Natural killer cell treated with Interleukin-12 subunit alpha and Interleukin-12 subunit beta and Interleukin-15 and Interleukin-18, amount 100 ng/mL, for 72 hours (primary cell): ENCODE results near the gene PRKCA. TPM values are rescaled to one million over a fixed set of nuclear protein-coding genes. Genes with fewer than 3 reads are reported as not detected.

ENCODE experiments used
- ATAC-seq, 2 donors: fragments of 150-1000 bp; cut with Tn5 transposase in 1 of 2; sonication (Bioruptor Pico), chemical (Tn5 transposase) in 1 of 2; 2 replicates each; pipeline ENCODE4 v1.10.0; 2021
- DNase-seq: peaks from one replicate; pipeline ENCODE4 v3.0.0; 2022; ENCODE audit warnings: low spot score
- H3K27ac Mint-ChIP-seq, 2 donors: 1 replicate in 1 of 2; 2 replicates in 1 of 2; pipeline ENCODE4 v1.8.0; 2022; ENCODE audit warnings: mixed read lengths in 2 of 2, mild to moderate bottlenecking in 1 of 2, moderate library complexity in 1 of 2
- H3K27me3 Mint-ChIP-seq, 2 donors: 1 replicate in 1 of 2; 2 replicates in 1 of 2; pipeline ENCODE4 v1.8.0; 2022; ENCODE audit warnings: mixed read lengths in 2 of 2
- H3K36me3 Mint-ChIP-seq: one replicate; pipeline ENCODE4 v1.8.0; 2022; ENCODE audit warnings: mixed read lengths
- H3K4me1 Mint-ChIP-seq, 2 donors: 1 replicate in 1 of 2; 2 replicates in 1 of 2; pipeline ENCODE4 v1.8.0; 2022; ENCODE audit warnings: low read depth in 2 of 2, mixed read lengths in 2 of 2, mild to moderate bottlenecking in 1 of 2
- H3K4me3 Mint-ChIP-seq: one replicate; pipeline ENCODE4 v1.8.0; 2022; ENCODE audit warnings: mixed read lengths
- H3K9me3 Mint-ChIP-seq: 2 replicates; pipeline ENCODE4 v1.8.0; 2022; ENCODE audit warnings: mixed read lengths
- total RNA-seq, 2 donors: library from RNA; stranded (reverse); gene quantifications; one replicate each; pipeline ENCODE4 v1.2.3, GENCODE V29; 2022

Gene PRKCA
- total RNA-seq, 2 donors from 2014 or later = 31.1 to 41.1 TPM

DNA sequence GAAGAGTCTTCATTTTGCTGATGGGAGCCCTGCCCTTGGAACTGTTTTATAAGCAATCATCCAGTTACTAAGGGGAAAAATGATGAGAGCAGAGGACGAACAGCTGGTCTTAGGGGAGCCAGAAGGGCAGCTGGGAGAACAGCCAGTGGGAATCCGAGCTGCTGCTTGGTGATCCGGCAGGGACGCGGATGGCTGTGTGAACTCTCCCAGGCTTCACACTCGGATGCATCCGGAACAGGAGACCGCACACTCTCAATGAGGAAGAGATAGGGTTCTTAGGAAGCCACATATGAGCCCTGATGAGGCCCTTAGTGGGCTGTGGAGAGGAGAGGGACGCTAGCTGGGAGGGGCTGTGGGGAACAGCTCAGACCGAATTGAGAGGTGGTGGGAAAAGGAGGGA, 527.5 kb downstream of the PRKCA start:
- H3K9me3 Mint-ChIP-seq = no peaks in the 10 kb centered on the region
- no peak for DNase-seq
- H3K4me3 Mint-ChIP-seq = no peak overlapping the region
- H3K36me3 Mint-ChIP-seq = no peaks in the 10 kb centered on the region
- no peaks in the 10 kb centered on the region for H3K4me1 Mint-ChIP-seq
- no peak for ATAC-seq
- no peak overlapping the region for H3K27ac Mint-ChIP-seq
- H3K27me3 Mint-ChIP-seq = peaks cover 40 to 67% of the 10 kb centered on the region in 2 donors

DNA sequence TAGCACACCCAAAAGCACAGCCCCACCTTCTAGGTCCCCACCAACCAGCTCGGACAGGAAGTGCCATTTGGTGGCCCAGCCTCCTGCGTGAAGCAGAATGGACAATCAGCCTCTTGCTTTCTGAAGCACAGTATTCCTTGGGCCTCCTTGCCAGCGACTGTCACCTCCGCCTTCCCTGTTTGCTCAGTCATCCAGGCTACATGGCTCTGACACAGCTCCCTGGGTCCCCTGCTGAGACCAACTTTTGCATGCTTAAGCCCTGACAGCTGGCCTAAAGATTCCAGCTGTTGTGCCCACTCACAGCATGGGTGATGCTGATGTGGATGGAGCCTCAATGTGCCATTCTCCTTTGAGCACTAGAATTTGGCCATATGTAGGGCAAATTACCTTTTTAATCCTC, 528.0 kb downstream of the PRKCA start:
- Mint-ChIP-seq H3K27ac (no peak overlapping the region), H3K4me1 (no peaks in the 10 kb centered on the region), H3K36me3 (no peaks in the 10 kb centered on the region)

DNA sequence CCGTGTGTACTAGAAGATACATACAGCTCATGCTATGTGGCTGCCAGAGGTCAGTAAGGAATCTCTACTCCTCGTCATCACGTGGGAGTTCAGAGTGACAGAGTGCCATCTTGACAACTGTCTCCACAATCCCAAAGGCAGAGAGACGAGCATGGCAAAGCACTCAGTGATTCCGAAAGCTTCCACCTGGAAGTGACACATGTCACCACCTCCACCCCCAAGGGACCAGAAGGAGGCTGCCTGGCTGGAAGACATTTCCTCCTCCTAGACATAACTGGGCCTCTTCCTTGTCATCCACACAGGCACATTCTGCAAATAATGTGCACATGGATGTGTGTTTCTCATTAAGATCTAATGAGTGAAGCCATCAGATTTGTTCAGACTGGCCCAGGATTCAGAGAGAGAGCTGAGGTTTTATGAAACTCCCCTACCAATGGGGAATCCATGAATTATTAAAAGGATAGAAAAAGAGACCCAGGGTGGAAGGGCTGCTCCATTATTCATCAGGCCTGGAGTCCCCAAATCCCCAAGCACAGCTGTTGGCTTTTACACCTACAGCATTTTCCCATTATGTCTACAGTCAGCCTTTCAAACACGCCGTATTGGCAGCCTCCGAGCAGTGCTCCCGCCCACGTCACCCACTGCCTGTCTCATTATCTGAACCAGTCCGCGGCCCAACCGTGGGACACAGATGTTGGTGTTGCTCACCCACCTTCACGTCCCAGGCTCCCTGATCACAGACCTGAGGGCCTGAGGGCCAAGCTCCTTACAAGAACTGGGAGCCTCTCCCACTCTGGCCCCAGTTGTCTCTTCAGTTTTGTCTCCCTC, 529.2 kb downstream of the PRKCA start:
- Mint-ChIP-seq H3K9me3 (no peaks in the 10 kb centered on the region), H3K27me3 (peaks cover 40 to 60% of the 10 kb centered on the region in 2 donors)

More for the DNA sequence above, 528.0 kb downstream of the PRKCA start:
- Mint-ChIP-seq H3K27me3 (peaks cover 40 to 65% of the 10 kb centered on the region in 2 donors), H3K4me3 (no peak overlapping the region), H3K9me3 (no peaks in the 10 kb centered on the region)
- no peak for ATAC-seq
- DNase-seq = no peak

DNA sequence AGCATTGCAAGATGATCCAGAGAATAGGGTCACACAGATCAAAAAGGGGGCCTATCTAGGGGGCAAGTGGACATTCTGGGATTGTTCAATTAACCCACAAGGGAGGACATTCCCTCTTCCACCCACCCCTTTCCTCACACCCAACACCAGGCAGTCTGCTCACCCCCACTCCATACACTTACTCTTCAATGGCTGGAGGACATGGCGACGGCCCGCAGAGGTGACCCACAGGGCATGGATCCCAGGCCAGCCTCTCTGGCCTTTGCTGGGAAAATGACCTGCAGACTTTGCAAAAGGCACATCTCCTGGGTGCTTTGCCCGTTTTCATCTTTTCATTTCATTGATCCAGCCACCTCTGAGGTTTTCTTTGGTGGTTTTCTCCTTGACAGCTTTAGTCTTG, 530.8 kb downstream of the PRKCA start:
- H3K9me3 Mint-ChIP-seq = no peaks in the 10 kb centered on the region
- peaks cover 37 to 58% of the 10 kb centered on the region in 2 donors for H3K27me3 Mint-ChIP-seq
- no peaks in the 10 kb centered on the region for H3K36me3 Mint-ChIP-seq
- no peak for DNase-seq
- H3K4me3 Mint-ChIP-seq = no peak overlapping the region
- H3K4me1 Mint-ChIP-seq = no peaks in the 10 kb centered on the region
- H3K27ac Mint-ChIP-seq = no peak overlapping the region
- no peak for ATAC-seq

More for the DNA sequence above, 529.2 kb downstream of the PRKCA start:
- ATAC-seq = no peak
- Mint-ChIP-seq H3K27ac (no peak overlapping the region), H3K4me1 (no peaks in the 10 kb centered on the region), H3K36me3 (no peaks in the 10 kb centered on the region), H3K4me3 (no peak overlapping the region)
- DNase-seq = no peak

DNA sequence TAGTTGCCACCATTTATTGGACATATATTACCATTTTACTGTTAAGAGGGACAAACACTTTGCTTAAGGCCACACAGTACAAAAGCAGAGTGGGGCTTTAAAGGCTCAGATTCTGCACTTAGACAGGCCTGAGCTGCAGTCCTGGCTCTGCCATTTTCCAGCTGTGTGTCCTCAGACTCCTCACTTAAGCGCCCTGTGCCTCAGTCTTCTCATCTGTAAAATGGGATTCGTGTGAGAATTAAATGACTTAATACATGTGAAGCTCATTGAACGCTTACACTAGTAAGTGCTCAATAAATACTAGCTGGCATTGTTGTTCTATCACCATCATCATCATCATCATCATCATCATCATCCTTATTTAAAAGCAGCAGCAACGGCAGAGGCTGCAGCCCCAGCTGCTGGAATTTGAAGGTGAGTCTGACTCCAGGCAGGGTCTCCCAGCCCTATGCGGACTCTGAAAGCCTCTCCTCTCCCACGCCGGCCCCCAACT, 532.1 kb downstream of the PRKCA start:
- Mint-ChIP-seq H3K4me3 (no peak overlapping the region), H3K4me1 (no peaks in the 10 kb centered on the region), H3K27ac (no peak overlapping the region), H3K9me3 (no peaks in the 10 kb centered on the region), H3K27me3 (peaks cover 37 to 55% of the 10 kb centered on the region in 2 donors), H3K36me3 (no peaks in the 10 kb centered on the region)
- ATAC-seq (no peak), DNase-seq (peak; percentile 18)

DNA sequence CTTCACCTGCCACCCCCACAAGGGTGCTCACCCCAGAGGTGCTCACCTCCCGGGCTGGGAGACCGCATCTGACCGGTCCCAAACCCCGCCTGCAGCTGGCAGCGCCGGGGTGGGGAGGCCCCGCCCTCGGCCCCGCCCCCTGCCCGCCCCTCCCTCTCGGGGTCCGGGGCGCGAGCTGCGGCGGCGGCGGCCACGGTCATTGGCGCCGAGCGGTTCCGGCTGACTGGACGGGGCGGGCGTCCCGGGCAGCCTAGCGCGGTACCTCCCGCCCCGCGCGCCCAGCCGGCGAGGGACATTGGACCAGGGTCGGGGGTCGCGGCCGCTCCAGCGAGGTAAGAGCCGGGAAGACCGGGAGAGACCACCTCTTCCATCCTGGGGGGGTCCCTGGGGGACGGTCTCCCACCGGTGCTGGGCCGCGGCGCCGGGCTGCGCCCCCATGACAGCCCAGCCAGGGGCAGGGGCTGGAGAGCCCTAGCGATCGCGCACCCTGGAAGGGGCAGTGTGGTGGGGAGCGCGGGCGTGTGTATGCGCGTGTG, 532.6 kb downstream of the PRKCA start, which contains the start of gene CACNG5:
TSS of gene CACNG5 (plus strand) at position 199 of the 536 bp plus-strand sequence. CDS start 42,216 bp downstream, outside the sequence.
- peaks cover 33 to 51% of the 10 kb centered on the region in 2 donors for H3K27me3 Mint-ChIP-seq
- ATAC-seq = peak in 1 of 2 donors; percentile 30

DNA sequence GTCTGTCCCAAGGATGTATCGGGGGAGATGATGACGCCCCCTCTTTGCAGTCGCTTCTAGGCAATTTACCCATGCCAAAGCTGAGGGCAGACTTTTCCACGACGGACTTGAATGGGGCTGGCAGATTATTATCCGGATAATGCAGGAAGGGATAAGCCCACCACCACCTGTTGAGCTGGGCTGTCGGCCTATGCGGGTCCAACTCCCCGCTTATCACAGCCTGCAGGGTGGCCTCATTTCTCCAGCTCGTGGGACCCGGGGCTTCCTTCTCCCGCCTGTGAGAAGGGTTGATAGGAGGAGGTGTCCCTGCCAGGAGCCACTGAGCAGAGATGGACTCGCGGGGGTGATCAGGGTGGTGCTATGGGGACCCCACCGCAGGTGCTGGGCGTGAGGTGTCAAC, 533.1 kb downstream of the PRKCA start:
- Mint-ChIP-seq H3K4me3 (no peak overlapping the region), H3K27me3 (peaks cover 31 to 50% of the 10 kb centered on the region in 2 donors), H3K4me1 (no peaks in the 10 kb centered on the region), H3K9me3 (no peaks in the 10 kb centered on the region), H3K27ac (no peak overlapping the region), H3K36me3 (no peaks in the 10 kb centered on the region)
- DNase-seq (peak; percentile 39), ATAC-seq (no peak)

More for the DNA sequence above, 532.6 kb downstream of the PRKCA start, which contains the start of gene CACNG5:
- no peaks in the 10 kb centered on the region for H3K4me1 Mint-ChIP-seq
- no peak for DNase-seq
- H3K4me3 Mint-ChIP-seq = no peak within 1 kb of the TSS
- H3K36me3 Mint-ChIP-seq = no peaks in the 10 kb centered on the region
- H3K27ac Mint-ChIP-seq = no peak within 1 kb of the TSS
- no peaks in the 10 kb centered on the region for H3K9me3 Mint-ChIP-seq

DNA sequence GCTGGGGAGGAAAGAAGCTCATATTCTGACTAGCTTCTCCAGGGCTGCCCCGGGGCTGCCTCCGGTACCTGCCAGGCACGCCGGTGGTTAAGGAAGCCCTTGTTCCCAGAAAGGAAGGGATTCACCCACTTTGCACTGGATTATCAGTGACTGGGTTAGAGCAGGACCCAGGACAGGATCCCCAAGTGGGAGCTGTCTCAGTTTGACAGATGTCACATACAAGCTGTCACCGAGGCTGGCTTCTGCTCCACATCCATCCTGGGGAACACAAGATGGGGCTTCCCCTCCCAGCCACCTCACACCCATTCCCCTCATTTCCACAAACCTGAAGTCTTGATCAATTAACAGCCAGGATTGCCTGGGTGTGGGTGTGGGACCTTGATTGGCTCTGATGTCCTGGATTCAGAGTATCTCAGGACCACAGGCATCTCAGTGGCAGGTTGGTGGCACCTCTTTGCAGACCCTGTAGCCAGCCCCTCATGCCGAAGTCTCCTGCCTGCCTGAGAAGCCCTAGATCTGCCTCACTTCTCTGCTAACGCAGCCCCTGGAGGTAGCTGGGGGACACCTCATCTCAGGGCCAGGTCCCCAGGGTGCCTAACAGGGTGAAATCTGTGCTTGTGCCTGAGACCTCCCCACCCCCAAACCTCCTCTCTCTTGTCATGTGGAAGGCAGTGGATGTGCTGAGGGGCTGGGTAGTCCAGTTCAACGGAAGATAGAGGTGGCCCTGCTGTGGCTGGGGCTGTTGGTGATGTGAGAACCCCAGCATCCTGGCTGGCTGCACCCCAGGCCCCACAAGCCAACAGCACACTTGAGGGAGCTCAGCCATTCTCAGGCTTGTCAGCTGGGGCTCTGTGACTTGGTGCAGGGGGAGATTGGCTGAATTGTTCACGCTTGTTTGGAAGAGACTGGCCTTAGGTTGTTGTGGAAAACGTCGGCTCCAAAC, 533.9 kb downstream of the PRKCA start:
- Mint-ChIP-seq H3K27me3 (peaks cover 30 to 44% of the 10 kb centered on the region in 2 donors), H3K27ac (no peak overlapping the region), H3K9me3 (no peaks in the 10 kb centered on the region), H3K4me1 (no peaks in the 10 kb centered on the region), H3K4me3 (no peak overlapping the region), H3K36me3 (no peaks in the 10 kb centered on the region)
- no peak for DNase-seq
- peak in 1 of 2 donors; percentile 8 for ATAC-seq

DNA sequence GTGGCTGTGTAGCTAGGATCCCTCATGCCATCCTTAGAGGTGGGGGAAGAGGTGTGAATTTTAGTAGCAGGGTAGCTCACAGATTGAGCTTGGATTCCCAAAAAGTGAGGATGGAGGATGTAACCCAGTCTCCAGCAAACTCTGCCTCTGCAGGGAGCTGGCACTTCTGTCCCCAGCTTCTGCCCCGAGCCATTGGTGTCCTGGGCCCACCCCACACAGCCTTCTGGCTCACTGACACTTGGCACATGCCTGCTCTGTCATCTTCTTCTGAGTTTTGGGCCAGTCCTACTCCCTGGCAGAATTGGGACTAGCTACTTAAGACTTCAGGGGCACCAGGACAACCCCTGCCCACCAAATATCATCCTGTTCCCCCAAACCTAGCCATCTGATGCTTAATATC, 534.8 kb downstream of the PRKCA start:
- Mint-ChIP-seq H3K27me3 (peaks cover 22 to 35% of the 10 kb centered on the region in 2 donors), H3K4me3 (no peak overlapping the region), H3K36me3 (no peaks in the 10 kb centered on the region), H3K9me3 (no peaks in the 10 kb centered on the region), H3K4me1 (no peaks in the 10 kb centered on the region), H3K27ac (no peak overlapping the region)
- peak in 1 of 2 donors; percentile 25 for ATAC-seq
- DNase-seq = no peak

DNA sequence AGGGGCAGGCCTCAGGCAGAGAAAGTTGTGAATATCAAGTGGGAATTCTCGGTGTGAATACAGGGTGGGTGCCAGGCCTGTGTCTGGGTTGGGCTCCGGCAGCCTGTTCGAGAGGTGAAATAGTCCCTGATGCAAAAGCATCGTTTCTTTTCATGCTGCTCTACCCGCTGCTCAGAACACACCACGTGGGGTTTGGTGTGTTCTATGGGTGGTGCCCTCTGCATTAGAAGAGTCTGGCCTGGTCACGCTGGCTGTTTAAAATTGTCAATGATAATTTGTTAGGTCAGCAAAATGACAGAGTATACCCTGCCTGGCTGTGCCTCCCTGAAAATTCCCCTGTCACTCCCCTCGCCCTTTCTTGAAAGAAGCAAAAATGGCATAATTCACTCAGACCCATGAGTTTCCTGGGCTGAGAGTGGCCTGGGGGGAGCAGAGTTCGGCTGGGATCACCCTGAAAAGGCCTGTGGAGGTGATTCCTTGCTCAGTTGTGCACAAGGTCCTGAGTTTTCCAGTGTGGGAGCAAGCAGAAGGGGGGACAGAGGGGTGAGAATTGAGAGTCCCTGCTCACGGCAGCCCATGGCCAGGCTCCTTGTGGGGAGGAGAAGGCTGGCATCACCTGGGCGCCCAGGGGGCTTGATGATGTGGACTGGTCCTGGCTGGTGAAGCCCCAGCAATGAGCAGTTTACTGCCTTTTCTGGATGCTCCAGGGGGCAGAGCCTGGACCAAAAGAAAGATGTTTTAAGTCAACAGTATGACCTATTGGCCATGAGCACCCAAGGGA, 535.7 kb downstream of the PRKCA start:
- no peaks in the 10 kb centered on the region for H3K36me3 Mint-ChIP-seq
- DNase-seq = no peak
- no peak overlapping the region for H3K27ac Mint-ChIP-seq
- no peaks in the 10 kb centered on the region for H3K9me3 Mint-ChIP-seq
- H3K4me3 Mint-ChIP-seq = no peak overlapping the region
- H3K4me1 Mint-ChIP-seq = no peaks in the 10 kb centered on the region
- H3K27me3 Mint-ChIP-seq = peaks cover 19 to 32% of the 10 kb centered on the region in 2 donors
- no peak for ATAC-seq

DNA sequence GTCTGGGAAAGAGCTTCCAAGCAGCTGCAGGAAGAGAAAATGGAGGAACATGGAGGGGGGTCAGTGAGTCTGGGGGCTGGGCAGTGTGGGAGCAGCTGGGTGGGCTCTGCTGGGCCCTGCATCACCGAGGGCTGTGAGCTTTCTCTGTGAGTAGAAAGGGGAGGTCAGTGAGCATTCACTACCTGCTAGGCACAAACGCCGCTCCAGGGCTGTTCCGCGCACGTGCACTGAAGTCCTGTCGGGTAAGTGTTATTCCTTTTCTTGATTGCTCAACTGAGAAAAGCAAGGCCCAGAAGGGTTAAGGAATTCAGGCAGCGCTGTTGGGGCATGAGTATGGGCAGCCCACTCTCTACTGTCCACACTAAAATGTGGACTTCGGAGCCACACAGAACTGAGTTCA, 537.2 kb downstream of the PRKCA start:
- Mint-ChIP-seq H3K27ac (no peak overlapping the region), H3K9me3 (no peaks in the 10 kb centered on the region), H3K4me1 (no peaks in the 10 kb centered on the region), H3K36me3 (no peaks in the 10 kb centered on the region), H3K4me3 (no peak overlapping the region), H3K27me3 (peaks cover 13 to 16% of the 10 kb centered on the region in 2 donors)
- DNase-seq (no peak), ATAC-seq (no peak)

DNA sequence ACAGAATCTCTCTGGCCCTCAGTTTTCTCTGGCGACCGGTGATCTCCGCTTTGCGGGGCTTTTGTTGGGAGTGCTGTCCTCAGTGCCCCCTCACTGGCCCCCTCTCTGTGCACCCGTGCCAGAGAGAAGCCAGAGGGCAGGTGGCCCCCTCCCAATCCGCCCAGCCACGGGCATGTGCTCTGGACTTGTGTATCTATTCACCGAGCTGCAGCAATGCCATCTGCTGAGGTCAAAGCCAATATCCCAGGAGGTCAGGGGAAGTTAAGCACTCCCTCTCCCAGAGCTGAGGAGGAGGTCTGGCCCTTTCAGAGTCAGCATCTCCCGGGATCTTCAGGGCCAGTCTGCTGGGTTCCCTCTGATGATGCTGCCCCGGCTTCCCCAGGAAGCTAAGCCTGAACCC, 537.6 kb downstream of the PRKCA start:
- no peak overlapping the region for H3K4me3 Mint-ChIP-seq
- no peaks in the 10 kb centered on the region for H3K9me3 Mint-ChIP-seq

DNA sequence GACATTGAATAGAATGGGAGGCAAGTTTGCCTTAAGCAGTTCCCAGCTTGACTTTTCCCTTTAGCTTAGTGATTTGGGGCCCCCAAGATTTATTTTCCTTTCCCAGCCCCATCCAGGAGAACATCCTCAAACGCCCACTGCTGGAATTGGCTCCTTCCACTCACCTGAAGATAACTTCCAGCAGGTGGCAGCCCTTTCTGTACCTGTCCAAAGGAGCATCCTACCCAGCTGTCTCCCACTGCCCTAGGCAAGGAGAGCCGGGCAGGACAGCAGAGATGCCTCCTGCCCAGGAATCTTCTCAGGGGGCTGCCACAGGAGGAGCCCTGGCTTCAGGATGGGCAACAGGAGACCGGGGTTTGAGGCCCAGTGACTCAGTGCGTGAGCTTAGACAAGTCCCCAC, 538.9 kb downstream of the PRKCA start:
- Mint-ChIP-seq H3K27me3 (peaks cover 16 to 19% of the 10 kb centered on the region in 2 donors), H3K4me3 (no peak overlapping the region), H3K27ac (no peak overlapping the region), H3K9me3 (no peaks in the 10 kb centered on the region), H3K4me1 (no peaks in the 10 kb centered on the region), H3K36me3 (no peaks in the 10 kb centered on the region)
- DNase-seq = no peak
- ATAC-seq = no peak

More for the DNA sequence above, 537.6 kb downstream of the PRKCA start:
- ATAC-seq = no peak
- DNase-seq = no peak
- H3K27ac Mint-ChIP-seq = no peak overlapping the region
- no peaks in the 10 kb centered on the region for H3K4me1 Mint-ChIP-seq
- H3K36me3 Mint-ChIP-seq = no peaks in the 10 kb centered on the region
- peaks cover 16 to 17% of the 10 kb centered on the region in 2 donors for H3K27me3 Mint-ChIP-seq
